Loucy (cell line): ENCODE measurements around the gene ZSWIM5.
A peak's percentile ranks its signal among the peaks of the same experiment; 100 is the strongest.
"Not testable (repeated sequence)": the region's sequence is repeated elsewhere in the genome, so short reads cannot be mapped to it uniquely, and the experiment has no call there.

Source experiments
- H2AFZ ChIP-seq: fragments of 200-600 bp; sonication (generic); 2 replicates; pipeline ENCODE4 v1.6.0; 2016; ENCODE audit warnings: antibody characterized with exemption, mild to moderate bottlenecking, low read length, moderate library complexity
- H3F3A ChIP-seq: fragments of 200-600 bp; 2 replicates; pipeline ENCODE4 v1.6.0; 2016; ENCODE audit warnings: antibody characterized with exemption, low read depth, mild to moderate bottlenecking
- H3K27me3 ChIP-seq: fragments of 200-600 bp; sonication (generic); 2 replicates; pipeline ENCODE4 v1.6.1; 2014; ENCODE audit warnings: low read length, mild to moderate bottlenecking; ENCODE audit not compliant: insufficient read depth, poor library complexity, severe bottlenecking
- H3K36me3 ChIP-seq: fragments of 200-600 bp; sonication (generic); 2 replicates; pipeline ENCODE4 v1.6.1; 2016; ENCODE audit warnings: low read length; ENCODE audit not compliant: insufficient read depth
- H3K4me1 ChIP-seq: fragments of 200-600 bp; sonication (generic); 2 replicates; pipeline ENCODE4 v1.5.1; 2014; ENCODE audit warnings: low read length, mild to moderate bottlenecking; ENCODE audit not compliant: insufficient read depth, poor library complexity, severe bottlenecking
- H3K4me2 ChIP-seq: fragments of 200-600 bp; sonication (generic); 2 replicates; pipeline ENCODE4 v1.6.0; 2014; ENCODE audit warnings: antibody characterized with exemption, low read length, low read depth, mild to moderate bottlenecking; ENCODE audit not compliant: poor library complexity, severe bottlenecking
- H3K4me3 ChIP-seq: fragments of 200-600 bp; sonication (generic); 2 replicates; pipeline ENCODE4 v1.5.1; 2014; ENCODE audit warnings: low read length, mild to moderate bottlenecking, mixed read lengths; ENCODE audit not compliant: poor library complexity, severe bottlenecking
- H3K79me2 ChIP-seq: fragments of 200-600 bp; sonication (generic); 2 replicates; pipeline ENCODE4 v1.6.1; 2014; ENCODE audit warnings: low read length; ENCODE audit not compliant: insufficient read depth
- H3K9ac ChIP-seq: fragments of 200-600 bp; sonication (generic); 2 replicates; pipeline ENCODE4 v1.6.0; 2014; ENCODE audit warnings: mild to moderate bottlenecking, low read depth, low read length, moderate library complexity; ENCODE audit not compliant: poor library complexity, severe bottlenecking
- H3K9me2 ChIP-seq: fragments of 200-600 bp; sonication (generic); replicated peaks from 2 replicates; pipeline ENCODE4 v1.6.1; 2016; ENCODE audit warnings: low read depth, low read length, mixed read lengths
- H3K9me3 ChIP-seq: fragments of 200-600 bp; sonication (generic); 2 replicates; pipeline ENCODE4 v1.6.1; 2014; ENCODE audit warnings: mild to moderate bottlenecking, antibody characterized with exemption, low read length, low read depth; ENCODE audit not compliant: insufficient read depth
- H4K20me1 ChIP-seq: fragments of 200-600 bp; sonication (generic); 2 replicates; pipeline ENCODE4 v1.6.0; 2014; ENCODE audit warnings: antibody characterized with exemption, low read length, mild to moderate bottlenecking; ENCODE audit not compliant: insufficient read depth, poor library complexity, severe bottlenecking
- CTCF ChIP-seq: fragments of 200-600 bp; sonication (generic); conservative IDR thresholded peaks from 2 replicates; pipeline ENCODE4 v1.5.1; 2014; ENCODE audit warnings: mild to moderate bottlenecking, antibody characterized with exemption, low read length
- EZH2phosphoT487 ChIP-seq: fragments of 200-600 bp; IDR thresholded peaks from 2 replicates; pipeline ENCODE4 v1.6.1; 2018; ENCODE audit warnings: antibody characterized with exemption, mild to moderate bottlenecking, moderate library complexity, borderline replicate concordance

ZSWIM5 gene

GRCh38 chr1:44988531-44989156 is 217.8 kb downstream of the ZSWIM5 start:
- no peaks in the 10 kb centered on the region for H3K9me3 ChIP-seq
- TF ChIP-seq CTCF = no peak
- no peak for TF ChIP-seq EZH2phosphoT487

GRCh38 chr1:44985747-44986359 is 220.6 kb downstream of the ZSWIM5 start:
- Histone ChIP-seq H3K9me2 (no peaks in the 10 kb centered on the region), H3F3A (no peaks in the 10 kb centered on the region), H3K4me1 (peaks cover 12% of the 10 kb centered on the region), H2AFZ (peak overlapping the region; percentile 94), H3K9me3 (no peaks in the 10 kb centered on the region), H3K4me2 (peak overlapping the region; percentile 93), H4K20me1 (no peaks in the 10 kb centered on the region), H3K27me3 (no peaks in the 10 kb centered on the region), H3K9ac (peak overlapping the region; percentile 75), H3K4me3 (peak overlapping the region; percentile 83), H3K36me3 (no peaks in the 10 kb centered on the region), H3K79me2 (peaks cover 13% of the 10 kb centered on the region)
- TF ChIP-seq EZH2phosphoT487 (no peak), CTCF (no peak)

More at GRCh38 chr1:44988531-44989156, 217.8 kb downstream of the ZSWIM5 start:
- H3K4me2 ChIP-seq = no peak overlapping the region
- peaks cover 10% of the 10 kb centered on the region for H3K4me1 ChIP-seq
- H2AFZ ChIP-seq = no peak overlapping the region
- H3F3A ChIP-seq = no peaks in the 10 kb centered on the region
- no peaks in the 10 kb centered on the region for H4K20me1 ChIP-seq
- H3K79me2 ChIP-seq = peaks cover 13% of the 10 kb centered on the region
- no peaks in the 10 kb centered on the region for H3K27me3 ChIP-seq
- no peaks in the 10 kb centered on the region for H3K36me3 ChIP-seq
- no peak overlapping the region for H3K4me3 ChIP-seq
- no peaks in the 10 kb centered on the region for H3K9me2 ChIP-seq
- H3K9ac ChIP-seq = no peak overlapping the region

- not testable (repeated sequence) for H4K20me1 ChIP-seq, H3K9me2 ChIP-seq, H3K9ac ChIP-seq, H3K9me3 ChIP-seq, H3K4me3 ChIP-seq, H2AFZ ChIP-seq, H3K27me3 ChIP-seq, H3K4me2 ChIP-seq, H3F3A ChIP-seq, H3K79me2 ChIP-seq, H3K4me1 ChIP-seq
- H3K36me3 ChIP-seq = peaks cover 35% of the 10 kb centered on the region
Observed at GRCh38 chr1:44977372-44977771, 229.0 kb downstream of the ZSWIM5 start.

- Histone ChIP-seq H3K79me2 (no peaks in the 10 kb centered on the region), H3K9me2 (no peaks in the 10 kb centered on the region), H3K27me3 (no peaks in the 10 kb centered on the region), H3K4me3 (no peak overlapping the region), H2AFZ (no peak overlapping the region), H3K9me3 (peaks cover 5% of the 10 kb centered on the region; the same call in 1 of the 2 replicates), H3K4me1 (no peaks in the 10 kb centered on the region), H3K4me2 (no peak overlapping the region), H3K9ac (no peak overlapping the region), H3F3A (no peaks in the 10 kb centered on the region), H3K36me3 (peaks cover 35% of the 10 kb centered on the region), H4K20me1 (no peaks in the 10 kb centered on the region)
- TF ChIP-seq CTCF (no peak), EZH2phosphoT487 (no peak)
Observed at GRCh38 chr1:44976252-44976651, 230.2 kb downstream of the ZSWIM5 start.
